Measurements from ENCODE around the gene RSPO4.
A peak's percentile ranks its signal among the peaks of the same experiment; 100 is the strongest.

Gene RSPO4

DNA sequence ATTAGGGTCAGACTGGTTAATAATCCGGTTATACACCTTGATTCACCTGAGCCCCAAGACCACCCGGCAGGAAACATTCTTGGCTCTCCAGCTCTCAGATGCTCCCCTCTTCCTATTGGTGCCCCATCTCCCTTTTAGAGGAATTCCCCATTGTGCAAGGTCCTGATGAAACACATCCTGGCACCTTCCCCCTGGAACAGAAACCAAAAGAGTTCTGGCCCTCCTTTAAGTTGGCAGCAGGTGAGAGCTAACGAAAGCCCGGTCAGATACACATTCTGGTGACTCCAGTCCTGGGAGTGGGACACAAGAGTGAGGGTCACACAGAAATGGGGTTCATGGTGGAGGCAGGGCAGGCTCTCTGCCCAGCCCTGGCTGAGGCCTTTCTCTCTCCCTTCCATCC is 32.2 kb downstream of the RSPO4 start:
- Histone ChIP-seq H3K27me3 (no peaks in the 10 kb centered on the region), H3K9ac (no peak overlapping the region), H3K4me3 (no peak overlapping the region), H3K27ac (no peak overlapping the region), H4K20me1 (no peaks in the 10 kb centered on the region), H3K4me2 (no peak overlapping the region), H3K9me3 (no peaks in the 10 kb centered on the region), H3K4me1 (no peaks in the 10 kb centered on the region), H3K36me3 (no peaks in the 10 kb centered on the region)
- TF ChIP-seq Cebpa-rat (IDR thresholded peaks at IDR 0.05): no peak

DNA sequence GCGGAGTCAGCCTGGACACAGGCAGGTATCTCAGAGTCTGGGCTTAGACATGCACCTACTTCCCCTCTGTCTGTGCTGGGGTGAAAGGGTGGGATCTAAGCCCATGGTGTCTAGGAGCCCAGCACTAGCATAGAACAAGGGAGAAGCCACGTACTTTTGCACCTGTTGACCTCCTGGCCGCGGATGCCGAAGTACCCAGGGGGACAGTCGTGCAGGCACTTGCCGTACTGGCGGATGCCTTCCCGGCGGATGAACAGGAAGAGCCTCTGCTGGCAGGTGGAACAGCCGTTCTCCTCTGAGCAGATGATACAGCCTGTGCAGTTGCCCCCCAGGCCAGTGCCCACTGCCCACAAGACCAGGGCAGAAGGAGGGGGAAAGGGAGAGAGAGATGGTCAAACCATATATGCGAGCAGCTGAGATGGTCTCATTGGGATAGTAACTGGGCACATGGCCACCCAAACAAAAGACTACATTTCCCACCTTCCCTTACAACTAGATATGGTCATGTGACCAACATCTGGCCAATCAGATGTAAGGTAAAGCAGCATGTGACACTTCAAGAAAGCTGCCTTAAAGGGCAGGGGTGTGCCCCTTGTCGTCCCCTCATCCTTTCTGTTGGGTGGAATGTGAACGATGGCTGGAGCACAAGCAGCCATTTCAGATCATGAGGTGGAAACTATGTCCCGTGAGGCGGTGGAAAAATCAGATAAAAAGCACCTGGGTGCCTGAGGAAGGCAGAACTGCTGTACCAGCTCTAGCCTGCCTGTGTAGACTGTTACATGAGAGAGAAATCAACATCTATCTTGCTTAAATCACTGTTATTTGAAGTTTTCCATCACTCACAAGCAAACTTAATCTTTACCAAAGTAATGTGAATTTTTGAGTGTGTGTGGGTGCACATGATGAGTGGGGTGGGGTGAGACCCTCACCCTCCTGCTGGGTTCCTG is 34.0 kb downstream of the RSPO4 start:
- no peak for TF ChIP-seq Cebpa-rat (IDR thresholded peaks at IDR 0.05)
- no peaks in the 10 kb centered on the region for H3K36me3 ChIP-seq
- H3K9me3 ChIP-seq: no peaks in the 10 kb centered on the region
- H3K4me1 ChIP-seq: no peaks in the 10 kb centered on the region
- H3K4me3 ChIP-seq: no peak overlapping the region
- H3K27me3 ChIP-seq: no peaks in the 10 kb centered on the region
- H4K20me1 ChIP-seq: no peaks in the 10 kb centered on the region
- no peak overlapping the region for H3K9ac ChIP-seq
- H3K4me2 ChIP-seq: no peak overlapping the region
- H3K27ac ChIP-seq: no peak overlapping the region

DNA sequence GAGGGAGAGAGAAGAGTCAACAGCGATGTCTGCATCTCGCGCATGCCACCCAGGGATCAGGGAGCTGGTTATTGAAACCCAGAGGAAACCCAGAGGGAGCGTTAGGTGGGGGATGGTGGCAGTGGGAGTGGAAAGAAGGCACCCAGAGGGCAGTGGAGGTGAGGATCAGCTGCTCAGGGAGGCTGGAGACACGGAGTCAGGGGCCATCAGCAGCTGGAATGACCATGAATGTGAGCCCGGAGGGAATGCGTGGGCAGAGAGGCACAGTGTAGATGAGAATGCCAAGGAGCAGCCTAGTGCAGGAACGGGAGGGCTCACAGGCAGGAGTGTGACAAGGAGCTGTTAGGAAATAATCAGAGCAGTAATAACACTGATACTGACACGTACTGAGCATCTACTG is 36.2 kb downstream of the RSPO4 start:
- Histone ChIP-seq H3K4me2 (no peak overlapping the region), H3K27me3 (no peaks in the 10 kb centered on the region), H3K9ac (no peak overlapping the region), H3K36me3 (no peaks in the 10 kb centered on the region), H3K9me3 (no peaks in the 10 kb centered on the region), H4K20me1 (no peaks in the 10 kb centered on the region), H3K27ac (no peak overlapping the region), H3K4me3 (no peak overlapping the region), H3K4me1 (no peaks in the 10 kb centered on the region)
- TF ChIP-seq Cebpa-rat (IDR thresholded peaks at IDR 0.05): no peak

DNA sequence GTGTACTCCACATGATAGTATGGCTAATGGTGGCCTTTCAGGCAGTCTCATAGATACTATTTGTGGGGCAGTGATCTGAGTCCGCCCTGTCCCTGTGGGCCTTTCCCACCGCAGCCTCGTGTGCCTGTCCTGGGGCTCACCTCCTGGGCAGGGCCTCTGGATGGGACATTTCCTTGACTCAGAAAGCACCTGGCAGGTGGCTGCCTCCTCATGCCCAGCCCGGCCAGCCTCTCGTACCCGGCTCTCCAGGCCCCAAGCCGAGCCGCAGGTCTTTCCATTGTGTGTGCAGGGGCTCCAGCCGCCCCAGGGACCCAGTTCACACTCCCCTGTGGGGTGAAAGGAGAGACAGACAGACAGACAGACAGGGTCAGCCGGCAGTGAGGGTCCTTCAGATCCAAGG is 38.3 kb downstream of the RSPO4 start:
- Histone ChIP-seq H3K4me1 (peaks cover 12% of the 10 kb centered on the region), H3K9me3 (no peaks in the 10 kb centered on the region), H3K9ac (no peak overlapping the region), H3K4me3 (no peak overlapping the region), H3K36me3 (no peaks in the 10 kb centered on the region), H4K20me1 (no peaks in the 10 kb centered on the region), H3K27me3 (no peaks in the 10 kb centered on the region), H3K4me2 (no peak overlapping the region), H3K27ac (no peak overlapping the region)
- no peak for TF ChIP-seq Cebpa-rat (IDR thresholded peaks at IDR 0.05)

DNA sequence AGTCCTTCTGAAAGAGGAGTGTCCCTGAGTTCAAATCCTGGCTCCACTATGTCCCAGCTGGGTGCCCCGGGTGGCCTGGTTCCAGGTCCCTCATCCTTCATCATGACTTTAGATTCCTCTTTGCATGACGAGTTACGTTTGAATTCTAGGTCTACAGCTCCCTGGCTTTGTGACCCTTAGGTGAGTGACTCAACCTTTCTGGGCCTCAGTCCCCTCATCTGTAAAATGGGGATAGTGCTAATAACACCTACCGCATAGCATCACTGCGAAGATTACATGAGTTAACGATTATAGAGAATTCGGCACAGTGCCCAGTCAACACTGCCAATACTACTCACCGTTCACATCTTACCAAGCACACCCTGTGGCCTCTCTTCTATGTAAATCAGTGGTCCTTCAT is 39.4 kb downstream of the RSPO4 start:
- Histone ChIP-seq H3K36me3 (no peaks in the 10 kb centered on the region), H3K4me3 (no peak overlapping the region), H3K4me2 (no peak overlapping the region), H4K20me1 (no peaks in the 10 kb centered on the region), H3K27me3 (no peaks in the 10 kb centered on the region), H3K27ac (no peak overlapping the region), H3K9ac (no peak overlapping the region), H3K9me3 (no peaks in the 10 kb centered on the region), H3K4me1 (peaks cover 12% of the 10 kb centered on the region)
- no peak for TF ChIP-seq Cebpa-rat (IDR thresholded peaks at IDR 0.05)

DNA sequence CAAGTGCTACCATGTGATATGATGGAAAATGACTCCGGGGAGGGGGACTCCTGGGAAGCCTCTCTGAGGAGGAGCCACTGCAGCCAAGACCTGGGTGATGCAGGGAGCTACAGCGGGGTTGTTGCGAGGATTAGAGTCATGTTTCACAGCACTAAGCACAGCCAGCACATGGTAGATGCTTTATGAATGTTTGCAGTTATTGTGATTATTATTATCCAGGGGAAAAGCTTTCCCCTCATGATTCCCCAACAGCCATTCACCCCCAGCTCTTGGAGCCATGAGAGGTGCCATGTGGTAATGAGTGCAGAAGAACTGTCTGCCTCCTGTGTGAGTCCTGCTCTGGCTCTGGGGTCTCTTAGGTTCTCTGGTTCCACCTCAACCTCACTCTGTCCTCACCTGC is 39.9 kb downstream of the RSPO4 start:
- Histone ChIP-seq H3K27ac (no peak overlapping the region), H4K20me1 (no peaks in the 10 kb centered on the region), H3K4me1 (peaks cover 12% of the 10 kb centered on the region), H3K36me3 (no peaks in the 10 kb centered on the region), H3K27me3 (no peaks in the 10 kb centered on the region), H3K4me3 (no peak overlapping the region), H3K9me3 (no peaks in the 10 kb centered on the region), H3K4me2 (no peak overlapping the region), H3K9ac (no peak overlapping the region)
- no peak for TF ChIP-seq Cebpa-rat (IDR thresholded peaks at IDR 0.05)

DNA sequence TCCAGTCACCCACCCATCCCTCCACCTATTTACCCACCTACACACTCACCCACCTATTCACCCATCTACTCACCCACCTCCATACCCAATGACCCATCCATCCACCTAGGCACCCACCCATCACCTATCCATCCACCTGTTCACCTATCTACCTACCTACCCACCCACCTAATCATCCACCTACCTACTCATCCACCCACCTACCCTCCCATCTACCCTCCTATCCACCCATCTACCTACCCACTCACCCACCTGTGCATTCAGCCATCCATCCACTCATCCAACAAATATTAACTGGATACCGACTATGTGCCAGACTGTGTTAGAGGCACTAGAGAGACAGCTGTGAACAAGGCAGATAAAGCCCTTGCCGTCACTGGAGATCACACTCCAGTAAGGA is 40.3 kb downstream of the RSPO4 start:
- TF ChIP-seq Cebpa-rat (IDR thresholded peaks at IDR 0.05): no peak
- Histone ChIP-seq H3K4me2 (no peak overlapping the region), H3K4me3 (no peak overlapping the region), H3K36me3 (no peaks in the 10 kb centered on the region), H3K27me3 (no peaks in the 10 kb centered on the region), H3K4me1 (peaks cover 12% of the 10 kb centered on the region), H3K27ac (no peak overlapping the region), H3K9ac (no peak overlapping the region), H4K20me1 (no peaks in the 10 kb centered on the region), H3K9me3 (no peaks in the 10 kb centered on the region)

DNA sequence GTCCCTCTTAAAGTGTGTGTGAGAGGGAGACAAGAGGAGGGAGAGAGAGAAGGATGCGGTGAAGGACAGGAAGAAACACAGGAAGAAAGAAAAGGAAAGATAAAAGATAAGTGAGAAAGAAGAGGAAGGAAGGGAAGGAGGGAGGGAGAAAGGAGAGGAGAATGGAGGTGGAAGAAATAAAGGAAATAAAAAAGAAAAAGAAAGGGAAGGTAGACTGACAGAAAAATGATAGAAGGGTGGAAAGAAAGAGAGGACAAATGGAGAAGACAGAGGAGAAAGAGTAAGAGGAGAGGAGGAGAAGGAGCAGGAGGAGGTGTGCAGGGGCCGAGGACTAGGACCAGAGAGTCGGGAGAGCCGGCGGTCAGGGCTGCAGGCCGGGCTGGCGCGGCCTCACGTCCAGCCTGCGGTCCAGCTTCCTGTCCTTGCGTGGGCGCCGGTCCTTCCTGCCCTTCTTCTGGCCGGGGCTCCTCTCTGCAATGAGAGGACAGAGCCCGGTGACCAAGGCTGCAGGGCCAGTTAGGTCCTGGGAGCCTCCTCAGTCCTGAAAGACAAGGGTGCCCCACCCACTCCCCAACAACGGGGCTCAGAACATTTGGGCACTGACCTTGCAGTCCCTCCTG is 42.0 kb downstream of the RSPO4 start:
- no peaks in the 10 kb centered on the region for H3K27me3 ChIP-seq
- no peaks in the 10 kb centered on the region for H4K20me1 ChIP-seq
- H3K9ac ChIP-seq: peak overlapping the region; percentile 55; the same call in 1 of the 2 replicates
- H3K9me3 ChIP-seq: no peaks in the 10 kb centered on the region
- peaks cover 12% of the 10 kb centered on the region for H3K4me1 ChIP-seq
- H3K36me3 ChIP-seq: no peaks in the 10 kb centered on the region
- no peak for TF ChIP-seq Cebpa-rat (IDR thresholded peaks at IDR 0.05)
- no peak overlapping the region for H3K27ac ChIP-seq
- no peak overlapping the region for H3K4me3 ChIP-seq
- peak overlapping the region; percentile 31; the same call in 1 of the 2 replicates for H3K4me2 ChIP-seq

DNA sequence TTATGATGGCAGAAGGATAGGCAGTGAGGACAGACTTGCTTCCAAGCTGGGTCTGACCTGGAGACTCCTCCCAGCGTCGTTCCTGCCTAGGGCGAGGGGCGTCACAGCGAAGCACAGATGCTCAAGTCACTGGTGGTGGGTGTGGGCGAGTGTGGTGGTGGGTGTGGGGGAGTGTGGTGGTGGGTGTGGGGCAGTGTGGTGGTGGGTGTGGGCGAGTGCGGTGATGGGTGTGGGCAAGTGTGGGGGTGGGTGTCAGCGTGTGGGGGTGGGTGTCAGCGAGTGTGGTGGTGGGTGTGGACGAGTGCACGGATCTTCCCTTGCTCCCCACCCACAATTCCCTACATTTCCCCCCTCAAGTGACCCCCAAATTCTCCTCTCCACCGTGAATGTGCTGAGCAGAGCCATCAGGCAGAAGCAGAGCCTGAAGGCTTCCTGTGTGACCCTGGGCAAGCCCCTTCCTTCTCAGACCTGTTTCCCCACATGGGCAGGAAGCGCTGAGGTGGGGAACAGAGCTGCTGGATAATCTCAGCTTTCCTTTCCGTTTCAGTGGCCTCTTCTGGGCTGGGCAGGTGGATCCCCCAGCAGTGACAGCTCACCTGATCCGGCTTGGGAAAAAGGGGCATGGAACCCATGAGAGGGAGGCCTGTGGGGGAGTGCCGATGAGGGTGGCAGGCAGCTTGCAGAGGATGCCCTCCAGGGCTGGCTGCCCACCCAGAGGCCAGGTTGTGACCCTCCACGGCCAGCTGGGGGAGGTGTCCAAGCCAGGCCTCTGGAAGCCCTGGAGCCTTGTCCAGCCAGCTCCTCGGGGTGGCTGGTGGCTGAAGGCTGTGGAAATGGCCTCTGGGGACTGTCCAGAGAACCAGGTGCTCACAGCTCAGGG is 42.9 kb downstream of the RSPO4 start:
- Histone ChIP-seq H3K4me1 (peaks cover 12% of the 10 kb centered on the region), H3K27ac (no peak overlapping the region), H3K9me3 (no peaks in the 10 kb centered on the region), H3K27me3 (no peaks in the 10 kb centered on the region), H3K4me2 (peak overlapping the region; percentile 31), H3K4me3 (no peak overlapping the region), H4K20me1 (no peaks in the 10 kb centered on the region), H3K9ac (peak overlapping the region; percentile 55; the same call in 1 of the 2 replicates), H3K36me3 (no peaks in the 10 kb centered on the region)
- TF ChIP-seq Cebpa-rat (IDR thresholded peaks at IDR 0.05): no peak
